Left lung (tissue), 10 donors: ENCODE measurements around the gene CCDC28A. TPM values are rescaled to one million over a fixed set of nuclear protein-coding genes. Genes with fewer than 3 reads are reported as not detected.

Source experiments
- ATAC-seq: fragments of 200-7000 bp; cut with Tn5 transposase; one replicate; pipeline ENCODE4 v1.9.1; 2020; ENCODE audit warnings: moderate library complexity
- DNase-seq, 4 donors: peaks; one replicate each; pipeline ENCODE4 v3.0.0-alpha.2; 2013 to 2020
- H3K27ac ChIP-seq, 2 donors: fragments of 200-600 bp; sonication (generic) in 1 of 2; one replicate each; pipeline versions ENCODE4 v1.5.0 to v1.8.0; 2020 to 2021
- H3K27me3 ChIP-seq, 2 donors: fragments of 200-600 bp; sonication (generic) in 1 of 2; one replicate each; pipeline versions ENCODE4 v1.5.0 to v1.8.0; 2020 to 2021
- H3K36me3 ChIP-seq, 2 donors: fragments of 200-600 bp; sonication (generic) in 1 of 2; one replicate each; pipeline versions ENCODE4 v1.5.0 to v1.8.0; 2020 to 2021
- H3K4me1 ChIP-seq, 2 donors: fragments of 200-600 bp; one replicate each; pipeline ENCODE4 v1.8.0; 2021
- H3K4me3 ChIP-seq, 2 donors: fragments of 200-600 bp; sonication (generic) in 1 of 2; one replicate each; pipeline versions ENCODE4 v1.5.0 to v1.8.0; 2020 to 2021; ENCODE audit warnings: mild to moderate bottlenecking in 1 of 2
- H3K9me3 ChIP-seq, 2 donors: fragments of 200-600 bp; sonication (generic) in 1 of 2; one replicate each; pipeline versions ENCODE4 v1.5.0 to v1.8.0; 2020 to 2021
- intact Hi-C, 2 donors: fragments of 100-400 bp; cut with DNase I; formaldehyde crosslinking; loops; one replicate each; pipeline versions ENCODE4 v1.11.2 to v1.14.2; 2022
- polyA plus RNA-seq, 6 donors: library from polyadenylated mRNA; unstranded; fragments of 120-200 nt; gene quantifications; one replicate each; pipeline ENCODE4 v1.2.1, GENCODE V29; 2013; ENCODE audit not compliant: insufficient read length in 6 of 6
- total RNA-seq, 2 donors: library from RNA; stranded (reverse); fragmentation: NEBNext Ultra II Directional; extraction: Animal tissue kit (Norgen Biotek cat#: 25700); gene quantifications; one replicate each; pipeline ENCODE4 v1.2.1, GENCODE V29; 2021
- TF ChIP-seq, protein P1 (sequence below), 2 donors: fragments of 200-600 bp; sonication (generic) in 1 of 2; IDR thresholded peaks; one replicate each; pipeline versions ENCODE4 v1.5.0 to v1.8.0; 2021; ENCODE audit warnings: antibody characterized with exemption in 2 of 2
- donor health status: DM: no; HTN: yes; CAD: no.
- donor health status: DM: no; HTN: no; CAD: no.

The CCDC28A gene
- total and polyA plus RNA-seq, 8 donors: 14.0 to 28.4 (median 19.8) TPM

DNA sequence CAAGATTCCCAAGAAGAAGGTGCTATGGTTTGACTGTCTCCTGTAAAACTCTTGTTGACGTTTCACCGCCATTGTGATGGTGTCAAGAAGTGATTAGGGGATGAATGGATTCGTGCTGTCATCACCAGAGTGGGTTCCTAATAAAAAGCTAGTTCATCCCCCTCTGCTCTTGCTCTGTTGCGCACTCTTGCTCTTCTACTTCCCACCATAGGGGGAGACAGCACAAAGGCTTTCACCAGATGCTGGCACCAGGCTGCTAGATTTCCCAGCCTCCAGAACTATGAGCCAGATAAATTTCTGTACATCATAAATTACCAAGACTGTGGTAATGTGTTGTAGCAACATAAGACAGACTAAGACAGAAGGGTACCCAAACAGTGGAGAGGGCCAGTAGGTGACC lies 21.6 kb upstream of the CCDC28A start:
- Histone ChIP-seq H3K9me3 (no peaks in the 10 kb centered on the region), H3K4me3 (no peak overlapping the region), H3K27me3 (no peaks in the 10 kb centered on the region), H3K36me3 (no peaks in the 10 kb centered on the region), H3K4me1 (no peaks in the 10 kb centered on the region), H3K27ac (no peak overlapping the region)
- TF ChIP-seq, protein P1, sequence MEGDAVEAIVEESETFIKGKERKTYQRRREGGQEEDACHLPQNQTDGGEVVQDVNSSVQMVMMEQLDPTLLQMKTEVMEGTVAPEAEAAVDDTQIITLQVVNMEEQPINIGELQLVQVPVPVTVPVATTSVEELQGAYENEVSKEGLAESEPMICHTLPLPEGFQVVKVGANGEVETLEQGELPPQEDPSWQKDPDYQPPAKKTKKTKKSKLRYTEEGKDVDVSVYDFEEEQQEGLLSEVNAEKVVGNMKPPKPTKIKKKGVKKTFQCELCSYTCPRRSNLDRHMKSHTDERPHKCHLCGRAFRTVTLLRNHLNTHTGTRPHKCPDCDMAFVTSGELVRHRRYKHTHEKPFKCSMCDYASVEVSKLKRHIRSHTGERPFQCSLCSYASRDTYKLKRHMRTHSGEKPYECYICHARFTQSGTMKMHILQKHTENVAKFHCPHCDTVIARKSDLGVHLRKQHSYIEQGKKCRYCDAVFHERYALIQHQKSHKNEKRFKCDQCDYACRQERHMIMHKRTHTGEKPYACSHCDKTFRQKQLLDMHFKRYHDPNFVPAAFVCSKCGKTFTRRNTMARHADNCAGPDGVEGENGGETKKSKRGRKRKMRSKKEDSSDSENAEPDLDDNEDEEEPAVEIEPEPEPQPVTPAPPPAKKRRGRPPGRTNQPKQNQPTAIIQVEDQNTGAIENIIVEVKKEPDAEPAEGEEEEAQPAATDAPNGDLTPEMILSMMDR (IDR thresholded peaks at IDR 0.05): no peak
- DNase-seq (no peak), ATAC-seq (no peak)
- intact Hi-C loops: no loop called here

DNA sequence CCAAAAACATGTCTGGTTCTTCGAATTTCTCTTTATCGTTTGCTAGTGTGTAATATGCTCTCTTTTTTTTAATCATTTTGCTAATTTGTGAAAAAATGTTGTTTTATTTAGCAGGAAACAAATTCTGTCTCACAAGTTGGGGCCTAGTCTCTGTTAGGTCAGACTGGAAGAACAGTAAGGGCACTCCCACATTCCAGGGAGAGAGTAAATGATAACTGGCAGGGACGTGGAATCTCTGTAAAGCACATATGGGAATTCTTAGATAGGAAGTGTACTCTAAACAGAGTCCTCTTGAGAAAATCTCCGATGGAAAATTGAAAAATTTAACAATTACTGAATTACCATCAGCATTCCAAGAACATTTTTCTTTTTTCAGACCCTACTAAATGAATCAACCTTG lies 16.4 kb upstream of the CCDC28A start:
- Histone ChIP-seq H3K4me3 (no peak overlapping the region), H3K27ac (no peak overlapping the region), H3K9me3 (no peaks in the 10 kb centered on the region), H3K27me3 (no peaks in the 10 kb centered on the region), H3K36me3 (no peaks in the 10 kb centered on the region), H3K4me1 (no peaks in the 10 kb centered on the region)
- ATAC-seq (no peak), DNase-seq (no peak)
- TF ChIP-seq, protein P1 (IDR thresholded peaks at IDR 0.05): no peak
- intact Hi-C loops: no loop called here

DNA sequence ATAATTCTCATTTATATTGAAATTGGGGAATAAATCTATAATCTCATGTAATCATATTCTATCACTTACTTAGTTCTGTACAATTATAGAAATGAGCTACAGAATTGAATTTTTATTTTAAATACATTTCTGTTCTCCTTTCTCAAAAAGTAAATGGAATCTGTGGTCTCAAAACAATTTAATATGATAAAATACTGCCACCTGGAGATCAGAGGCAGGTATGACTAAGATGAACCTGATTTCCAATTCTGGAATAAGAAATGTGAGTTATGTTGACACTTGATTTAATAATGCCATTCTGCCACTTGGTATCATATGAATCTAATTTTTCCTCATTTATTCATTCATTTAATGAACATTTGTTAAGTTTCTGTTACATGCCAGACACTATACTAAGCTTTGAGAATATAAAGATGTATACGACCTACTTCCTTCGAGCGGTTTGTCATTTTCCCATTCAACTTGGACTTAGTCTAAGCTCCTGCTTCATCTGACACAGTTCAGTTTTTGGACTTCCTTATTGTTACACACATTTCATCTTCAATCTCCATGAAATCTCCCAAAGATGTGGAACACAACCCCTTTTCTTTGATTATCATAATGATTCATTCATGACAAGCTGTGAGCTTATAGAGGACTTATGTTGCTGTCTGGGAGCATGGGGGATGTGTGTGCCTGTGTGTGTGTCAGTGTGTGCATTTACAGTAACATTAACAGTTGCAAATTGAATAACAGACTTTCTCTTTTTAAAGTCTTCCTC lies 7.5 kb upstream of the CCDC28A start:
- H3K9me3 ChIP-seq: no peaks in the 10 kb centered on the region
- peaks cover 0 to 4% of the 10 kb centered on the region in 2 donors for H3K4me1 ChIP-seq
- ATAC-seq (peak; percentile 54), DNase-seq (peak in 1 of 4 donors; percentile 48)
- intact Hi-C loops: loop anchor here (5.0 to 10.0 kb wide), 3 partner anchors 171 to 341 kb away; no protein-coding TSS in a partner anchor
- no peaks in the 10 kb centered on the region for H3K36me3 ChIP-seq
- H3K27me3 ChIP-seq: no peaks in the 10 kb centered on the region
- H3K27ac ChIP-seq: no peak overlapping the region
- no peak overlapping the region for H3K4me3 ChIP-seq
- TF ChIP-seq, protein P1 (IDR thresholded peaks at IDR 0.05): peak; percentile 58 to 65

DNA sequence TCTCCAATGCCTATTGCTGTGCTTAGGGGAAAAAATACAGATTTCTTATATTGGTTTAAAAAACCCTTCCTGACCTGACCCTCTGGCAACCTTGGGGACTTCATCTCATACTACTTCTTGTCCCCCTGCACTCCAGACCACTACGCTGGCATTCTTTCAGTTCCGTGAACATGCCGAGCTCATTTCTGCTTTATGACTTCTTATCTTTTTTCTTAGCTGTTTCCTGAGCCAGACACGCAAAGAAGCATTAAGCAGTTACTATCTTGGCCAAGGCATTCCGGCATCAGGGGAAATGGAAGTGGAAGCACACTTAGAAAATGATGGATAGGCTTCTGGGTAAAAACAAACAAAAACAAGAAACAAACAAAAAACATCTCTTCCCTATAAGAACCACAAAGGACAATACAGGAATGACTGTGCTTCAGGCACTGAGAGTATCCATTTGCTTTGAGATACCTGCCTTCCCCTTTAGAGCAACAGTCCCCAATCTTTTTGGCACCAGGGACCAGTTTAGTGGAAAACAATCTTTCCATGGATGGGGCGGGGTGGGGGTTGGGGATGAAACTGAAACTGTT lies 4.4 kb upstream of the CCDC28A start:
- ATAC-seq: no peak

More for the DNA sequence above, 4.4 kb upstream of the CCDC28A start:
- H3K4me3 ChIP-seq: no peak overlapping the region
- no peak overlapping the region for H3K27ac ChIP-seq
- intact Hi-C loops: loop anchor here (5.0 to 10.0 kb wide), 3 partner anchors 174 to 344 kb away; no protein-coding TSS in a partner anchor
- H3K4me1 ChIP-seq: peaks cover 3 to 13% of the 10 kb centered on the region in 2 donors
- H3K9me3 ChIP-seq: no peaks in the 10 kb centered on the region
- no peaks in the 10 kb centered on the region for H3K27me3 ChIP-seq
- H3K36me3 ChIP-seq: no peaks in the 10 kb centered on the region
- TF ChIP-seq, protein P1 (IDR thresholded peaks at IDR 0.05): no peak
- peak in 1 of 4 donors; percentile 23 for DNase-seq
